Measurements from ENCODE around the gene LRP10.

Gene LRP10

GRCh38 chr14:22919601-22919921, 48.0 kb downstream of the LRP10 start:
- ChIA-PET POLR2A (ENCODE audit: low non-redundant PET) (interaction anchor here (0.5 kb wide), 1 partner anchor 8 kb away, joined by 4 read pairs; no protein-coding TSS in a partner anchor), CTCF (interaction anchor here (0.6 to 1.4 kb wide), 2 partner anchors 19 to 67 kb away, joined by 4 to 7 read pairs; no protein-coding TSS in a partner anchor)
- no peak for DNase-seq (ENCODE audit: low spot score)
- peak overlapping the region; percentile 94 for H3K27ac ChIP-seq
- TF ChIP-seq CTCF (conservative IDR thresholded peaks at IDR 0.05; ENCODE audit: low read depth): no peak

DNA sequence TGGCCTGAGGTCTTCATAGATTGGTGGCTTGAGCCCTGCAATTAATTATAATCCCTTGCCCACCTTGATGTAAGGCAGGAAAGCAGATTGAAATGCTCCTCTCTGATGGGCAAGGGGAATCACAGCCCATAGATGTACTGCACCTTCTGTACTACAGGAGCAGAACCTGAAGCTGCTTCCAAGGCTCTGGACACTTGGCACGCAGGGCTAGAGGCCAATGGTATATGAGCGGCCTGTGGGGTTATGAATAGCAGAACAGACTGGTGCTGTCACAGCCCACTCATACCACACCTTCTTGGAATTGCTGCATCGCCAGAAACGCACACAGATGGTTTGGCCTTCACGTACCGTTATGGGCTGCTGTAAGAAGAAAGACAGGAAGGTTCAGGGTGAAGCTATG, 49.2 kb downstream of the LRP10 start:
- POLR2A ChIA-PET (ENCODE audit: low non-redundant PET): interaction anchor here (1.7 kb wide), 1 partner anchor 9 kb away, joined by 4 read pairs; the partner anchor contains the start of gene PRMT5
- no peak for TF ChIP-seq CTCF (conservative IDR thresholded peaks at IDR 0.05; ENCODE audit: low read depth)
- H3K27ac ChIP-seq: peak overlapping the region; percentile 38
- CTCF ChIA-PET: interaction anchor here (0.6 kb wide), 1 partner anchor 21 kb away, joined by 5 read pairs; no protein-coding TSS in a partner anchor
- DNase-seq (ENCODE audit: low spot score): no peak

- no peak for TF ChIP-seq CTCF (conservative IDR thresholded peaks at IDR 0.05; ENCODE audit: low read depth)
- no peak overlapping the region for H3K27ac ChIP-seq
- ChIA-PET POLR2A (ENCODE audit: low non-redundant PET) (no interaction called here), CTCF (interaction anchor here (0.6 kb wide), 2 partner anchors 388 to 1377 kb away, joined by 3 read pairs; no protein-coding TSS in a partner anchor)
- DNase-seq (ENCODE audit: low spot score): no peak
Measured at GRCh38 chr14:22922294-22922693, 50.8 kb downstream of the LRP10 start.

- TF ChIP-seq CTCF (conservative IDR thresholded peaks at IDR 0.05; ENCODE audit: low read depth): no peak
- no peak for DNase-seq (ENCODE audit: low spot score)
- ChIA-PET CTCF (no interaction called here), POLR2A (ENCODE audit: low non-redundant PET) (no interaction called here)
- H3K27ac ChIP-seq: 0 out of 2 replicates have a peak overlapping the region, but pooled peaks have one; percentile 7
Measured at GRCh38 chr14:22923746-22924145, 52.2 kb downstream of the LRP10 start.

DNA sequence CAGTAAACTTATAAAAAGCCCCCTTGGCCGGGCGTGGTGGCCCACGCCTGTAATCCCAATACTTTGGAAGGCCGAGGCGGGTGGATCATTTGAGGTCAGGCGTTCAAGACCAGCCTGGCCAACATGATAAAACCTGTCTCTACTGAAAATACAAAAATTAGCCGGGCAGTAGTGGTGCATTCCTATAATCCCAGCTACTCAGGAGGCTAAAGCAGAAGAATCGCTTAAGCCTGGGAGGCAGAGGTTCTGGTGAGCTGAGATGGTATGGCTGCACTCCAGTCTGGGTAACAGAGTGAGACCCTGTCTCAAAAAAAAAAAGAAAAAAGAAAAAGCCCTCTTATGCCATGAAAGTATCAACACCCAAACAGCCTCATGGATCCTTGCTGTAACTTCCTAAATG, 54.0 kb downstream of the LRP10 start:
- ChIA-PET POLR2A (ENCODE audit: low non-redundant PET) (no interaction called here), CTCF (interaction anchor here (1.1 kb wide), 1 partner anchor 369 kb away, joined by 4 read pairs; no protein-coding TSS in a partner anchor)
- no peak for TF ChIP-seq CTCF (conservative IDR thresholded peaks at IDR 0.05; ENCODE audit: low read depth)
- DNase-seq (ENCODE audit: low spot score): no peak
- 0 out of 2 replicates have a peak overlapping the region, but pooled peaks have one; percentile 11 for H3K27ac ChIP-seq

GRCh38 chr14:22926316-22926715, 54.8 kb downstream of the LRP10 start:
- no peak for TF ChIP-seq CTCF (conservative IDR thresholded peaks at IDR 0.05; ENCODE audit: low read depth)
- ChIA-PET CTCF (interaction anchor here (0.6 to 1.1 kb wide), 2 partner anchors 104 to 369 kb away, joined by 3 to 4 read pairs; no protein-coding TSS in a partner anchor), POLR2A (ENCODE audit: low non-redundant PET) (no interaction called here)
- peak; percentile 82 for DNase-seq (ENCODE audit: low spot score)
- H3K27ac ChIP-seq: peak overlapping the region; percentile 55; the same call in 1 of the 2 replicates

All from RWPE1 (cell line).